ENCODE measurements around the gene TSSK6. TPM values are rescaled to one million over a fixed set of nuclear protein-coding genes. Genes with fewer than 3 reads are reported as not detected.

TSSK6 gene
- total and polyA plus RNA-seq, 10 of the 15 experiments (the other 5 are each of a cell fraction or from before 2014, with no cell fraction given), result 0.06 to 3.6 (median 0.98) TPM; not detected in 2

GRCh38 chr19:19487077-19487949, 28.0 kb downstream of the TSSK6 start:
- CTCF ChIA-PET, result interaction anchor here (1.3 to 9.3 kb wide), 3 partner anchors 83 to 122 kb away, joined by 8 to 223 read pairs (median 83); partner anchors contain the start of gene GATAD2A
- SMC1A ChIA-PET (ENCODE audit: uncharacterized antibody, unreplicated experiment), result interaction anchor here (1.2 to 5.1 kb wide), 3 partner anchors 68 to 121 kb away, joined by 3 to 97 read pairs (median 57); partner anchors contain the start of gene GATAD2A
- FAIRE-seq (no peak), ATAC-seq (no peak), DNase-seq (ENCODE audit: low read depth, low spot score) (no peak)
- Histone ChIP-seq H3K27ac (ENCODE audit: control insufficient read depth, insufficient read depth) (no peak overlapping the region), H3K4me2 (ENCODE audit: control insufficient read depth, insufficient read depth) (no peak overlapping the region), H3K36me3 (ENCODE audit: control insufficient read depth in 2 of 2, insufficient read depth in 2 of 2, low read length in 1 of 2) (peaks cover 13 to 25% of the 10 kb centered on the region in 2 experiments; a peak in 3 of 4 replicates), H3K27me3 (replicated peaks in 1 of 2; ENCODE audit: control insufficient read depth in 2 of 2, insufficient read depth in 2 of 2, low read length in 1 of 2) (no peaks in the 10 kb centered on the region), H2AFZ (ENCODE audit: control insufficient read depth, low read depth, low read length) (no peak overlapping the region), H3K9ac (ENCODE audit: control insufficient read depth, insufficient read depth, low read length) (no peak overlapping the region), H3K4me1 (ENCODE audit: control insufficient read depth, insufficient read depth, low read length) (peaks cover 30% of the 10 kb centered on the region), H3K4me3 (no peak overlapping the region), H3K9me3 (replicated peaks; ENCODE audit: control insufficient read depth, insufficient read depth, low read length) (no peaks in the 10 kb centered on the region), H4K20me1 (ENCODE audit: control insufficient read depth, insufficient read depth) (no peaks in the 10 kb centered on the region), H3K79me2 (ENCODE audit: control insufficient read depth, insufficient read depth, low read length) (peaks cover 9% of the 10 kb centered on the region)
- BruUV-seq (replicated peaks), result no TSS peak
- POLR2A ChIA-PET, result no interaction called here
- intact Hi-C loops (cut with micrococcal nuclease; ENCODE audit: unreplicated experiment), result no loop called here
- 82% methylated on average over 8 of the region's 9 CpGs for WGBS (ENCODE audit: insufficient coverage, insufficient replicate concordance, low lambda C conversion rate, missing lambda C conversion rate)
- TF ChIP-seq RAD21 (IDR thresholded peaks at IDR 0.05; ENCODE audit: insufficient read depth, low read depth, low read length) (no peak), CTCF (IDR thresholded peaks at IDR 0.05 in 2 of 3, conservative IDR thresholded peaks at IDR 0.05 in 1 of 3; ENCODE audit: control insufficient read depth in 2 of 3, extremely low read depth in 1 of 3, insufficient read depth in 1 of 3, low read depth in 3 of 3, low read length in 3 of 3) (no peak), BMI1 (IDR thresholded peaks at IDR 0.05; ENCODE audit: borderline replicate concordance) (no peak), FOS (IDR thresholded peaks at IDR 0.05; ENCODE audit: borderline replicate concordance, extremely low read depth, insufficient read length) (no peak), NFXL1 (IDR thresholded peaks at IDR 0.05; ENCODE audit: borderline replicate concordance) (no peak), SUZ12 (IDR thresholded peaks at IDR 0.05; ENCODE audit: unreplicated experiment) (no peak), CBX3 (IDR thresholded peaks at IDR 0.05; ENCODE audit: borderline replicate concordance, low read depth) (no peak), REST (IDR thresholded peaks at IDR 0.05; ENCODE audit: low read depth, low read length) (no peak), KAT2A (conservative IDR thresholded peaks at IDR 0.05; ENCODE audit: control insufficient read depth, low read depth, low read length) (no peak), USF2 (IDR thresholded peaks at IDR 0.05; ENCODE audit: borderline replicate concordance, low read depth, low read length) (no peak), SREBF1 (IDR thresholded peaks at IDR 0.05; ENCODE audit: low read length) (no peak), ASH2L (IDR thresholded peaks at IDR 0.05; ENCODE audit: borderline replicate concordance, low read depth) (no peak), PML (IDR thresholded peaks at IDR 0.05; ENCODE audit: low read length) (no peak), TCF7 (IDR thresholded peaks at IDR 0.05; ENCODE audit: borderline replicate concordance) (no peak), KLF5 (IDR thresholded peaks at IDR 0.05; ENCODE audit: partially characterized antibody) (no peak)
- in situ Hi-C loops (cut with MboI), result no loop called here
- RAD21 ChIA-PET (ENCODE audit: unreplicated experiment), result interaction anchor here (1.0 to 4.8 kb wide), 4 partner anchors 81 to 341 kb away, joined by 3 to 72 read pairs (median 29); partner anchors contain the start of gene GATAD2A

All from GM12878 (cell line).